ENCODE measurements around the gene CFAP91. TPM values are rescaled to one million over a fixed set of nuclear protein-coding genes. Genes with fewer than 3 reads are reported as not detected.

The CFAP91 gene
- polyA plus RNA-seq, 1 donor from 2014 or later: 14.2 TPM

DNA sequence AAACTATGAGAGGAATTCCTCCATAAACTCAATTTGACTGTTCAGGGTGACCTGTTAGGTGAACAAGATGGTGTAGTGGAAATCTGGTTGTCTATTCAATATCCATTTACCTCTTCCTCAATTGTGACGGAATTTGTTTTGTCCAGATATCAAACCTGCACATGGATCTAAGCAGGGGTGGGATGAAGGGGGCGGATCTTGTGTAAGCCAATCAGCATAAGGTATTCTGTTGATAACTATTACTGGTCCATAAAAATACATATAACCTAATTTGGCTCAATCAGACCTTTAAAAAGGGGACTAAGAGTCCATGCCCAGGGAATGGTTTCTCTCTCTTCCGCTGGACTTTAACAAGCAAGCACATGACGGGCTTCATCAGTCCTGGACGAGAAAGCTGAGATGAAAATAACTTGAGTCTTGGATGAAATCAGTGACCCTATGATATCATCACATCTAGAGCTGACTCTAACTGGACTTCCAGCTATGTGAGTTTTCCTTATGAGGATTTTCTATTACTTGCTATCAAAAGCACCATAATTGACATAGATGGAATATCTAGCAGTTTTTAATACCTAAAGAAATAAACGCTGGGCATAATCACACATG is 36.8 kb upstream of the CFAP91 start:
- H3K36me3 ChIP-seq (ENCODE audit: insufficient read depth, low read length): no peaks in the 10 kb centered on the region
- TF ChIP-seq RAD21 (conservative IDR thresholded peaks at IDR 0.05) (no peak), SMC3 (conservative IDR thresholded peaks at IDR 0.05; ENCODE audit: poor library complexity) (no peak)
- H3K79me2 ChIP-seq (replicated peaks; ENCODE audit: insufficient read depth, low read length): no peaks in the 10 kb centered on the region
- H2AFZ ChIP-seq (ENCODE audit: low read depth, low read length): no peak overlapping the region
- no peak overlapping the region for H3K27ac ChIP-seq (ENCODE audit: low read length)
- H3K4me3 ChIP-seq (ENCODE audit: low read length): no peak overlapping the region
- no peaks in the 10 kb centered on the region for H3F3A ChIP-seq (ENCODE audit: insufficient read depth, low read length, poor library complexity, severe bottlenecking)
- H3K27me3 ChIP-seq (ENCODE audit: insufficient read depth, low read depth, low read length): no peaks in the 10 kb centered on the region
- no peak overlapping the region for H3K9ac ChIP-seq (ENCODE audit: low read length)
- no peak overlapping the region for H3K4me2 ChIP-seq (ENCODE audit: low read length)
- H3K9me2 ChIP-seq (ENCODE audit: insufficient read depth, low read length): no peaks in the 10 kb centered on the region
- no peaks in the 10 kb centered on the region for H4K20me1 ChIP-seq (ENCODE audit: insufficient read depth)
- H3K9me3 ChIP-seq (ENCODE audit: low read length): no peaks in the 10 kb centered on the region

DNA sequence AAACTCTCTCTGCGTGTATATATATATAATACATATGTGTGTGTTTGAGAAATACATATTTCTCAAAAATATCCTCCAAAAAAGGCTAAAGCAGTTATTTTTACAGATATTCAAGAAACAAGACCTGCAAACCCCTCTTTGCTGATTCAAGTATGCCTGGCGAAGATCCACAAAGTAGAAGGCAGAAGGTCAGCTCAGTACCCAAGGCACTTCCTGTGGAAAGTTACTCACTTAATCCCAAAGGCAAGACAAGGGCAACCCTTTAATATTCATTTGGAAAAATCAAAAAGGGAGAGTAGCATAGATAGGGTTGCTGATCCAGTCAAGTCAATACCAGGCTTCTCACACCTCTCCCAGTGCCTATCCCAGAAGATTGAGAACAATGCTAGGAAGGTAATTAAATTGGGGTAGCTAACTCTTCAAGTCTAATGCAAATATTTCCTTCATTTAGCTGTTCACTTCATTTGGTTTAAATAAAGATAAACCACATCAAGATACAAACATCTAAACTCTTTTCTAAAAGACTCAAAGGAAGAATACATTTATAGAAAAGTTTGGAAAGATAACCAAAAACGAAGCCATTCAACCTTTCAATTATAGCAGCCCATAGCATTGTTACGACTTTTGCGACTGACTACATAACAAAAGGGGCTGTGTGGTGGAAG is 32.8 kb upstream of the CFAP91 start:
- Histone ChIP-seq H3K4me3 (ENCODE audit: low read length) (no peak overlapping the region), H3K36me3 (ENCODE audit: insufficient read depth, low read length) (no peaks in the 10 kb centered on the region), H3K79me2 (replicated peaks; ENCODE audit: insufficient read depth, low read length) (no peaks in the 10 kb centered on the region), H3K9ac (ENCODE audit: low read length) (no peak overlapping the region), H3F3A (ENCODE audit: insufficient read depth, low read length, poor library complexity, severe bottlenecking) (no peaks in the 10 kb centered on the region), H3K27ac (ENCODE audit: low read length) (no peak overlapping the region), H3K27me3 (ENCODE audit: insufficient read depth, low read depth, low read length) (no peaks in the 10 kb centered on the region), H2AFZ (ENCODE audit: low read depth, low read length) (no peak overlapping the region), H3K9me2 (ENCODE audit: insufficient read depth, low read length) (no peaks in the 10 kb centered on the region), H3K9me3 (ENCODE audit: low read length) (no peaks in the 10 kb centered on the region), H4K20me1 (ENCODE audit: insufficient read depth) (no peaks in the 10 kb centered on the region), H3K4me2 (ENCODE audit: low read length) (no peak overlapping the region)
- TF ChIP-seq SMC3 (conservative IDR thresholded peaks at IDR 0.05; ENCODE audit: poor library complexity): no peak
- TF ChIP-seq, protein P1, sequence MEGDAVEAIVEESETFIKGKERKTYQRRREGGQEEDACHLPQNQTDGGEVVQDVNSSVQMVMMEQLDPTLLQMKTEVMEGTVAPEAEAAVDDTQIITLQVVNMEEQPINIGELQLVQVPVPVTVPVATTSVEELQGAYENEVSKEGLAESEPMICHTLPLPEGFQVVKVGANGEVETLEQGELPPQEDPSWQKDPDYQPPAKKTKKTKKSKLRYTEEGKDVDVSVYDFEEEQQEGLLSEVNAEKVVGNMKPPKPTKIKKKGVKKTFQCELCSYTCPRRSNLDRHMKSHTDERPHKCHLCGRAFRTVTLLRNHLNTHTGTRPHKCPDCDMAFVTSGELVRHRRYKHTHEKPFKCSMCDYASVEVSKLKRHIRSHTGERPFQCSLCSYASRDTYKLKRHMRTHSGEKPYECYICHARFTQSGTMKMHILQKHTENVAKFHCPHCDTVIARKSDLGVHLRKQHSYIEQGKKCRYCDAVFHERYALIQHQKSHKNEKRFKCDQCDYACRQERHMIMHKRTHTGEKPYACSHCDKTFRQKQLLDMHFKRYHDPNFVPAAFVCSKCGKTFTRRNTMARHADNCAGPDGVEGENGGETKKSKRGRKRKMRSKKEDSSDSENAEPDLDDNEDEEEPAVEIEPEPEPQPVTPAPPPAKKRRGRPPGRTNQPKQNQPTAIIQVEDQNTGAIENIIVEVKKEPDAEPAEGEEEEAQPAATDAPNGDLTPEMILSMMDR (IDR thresholded peaks at IDR 0.05; ENCODE audit: poor library complexity, severe bottlenecking): no peak
- TF ChIP-seq TAF1 (IDR thresholded peaks at IDR 0.05; ENCODE audit: low read depth): no peak
- TF ChIP-seq, protein P2, sequence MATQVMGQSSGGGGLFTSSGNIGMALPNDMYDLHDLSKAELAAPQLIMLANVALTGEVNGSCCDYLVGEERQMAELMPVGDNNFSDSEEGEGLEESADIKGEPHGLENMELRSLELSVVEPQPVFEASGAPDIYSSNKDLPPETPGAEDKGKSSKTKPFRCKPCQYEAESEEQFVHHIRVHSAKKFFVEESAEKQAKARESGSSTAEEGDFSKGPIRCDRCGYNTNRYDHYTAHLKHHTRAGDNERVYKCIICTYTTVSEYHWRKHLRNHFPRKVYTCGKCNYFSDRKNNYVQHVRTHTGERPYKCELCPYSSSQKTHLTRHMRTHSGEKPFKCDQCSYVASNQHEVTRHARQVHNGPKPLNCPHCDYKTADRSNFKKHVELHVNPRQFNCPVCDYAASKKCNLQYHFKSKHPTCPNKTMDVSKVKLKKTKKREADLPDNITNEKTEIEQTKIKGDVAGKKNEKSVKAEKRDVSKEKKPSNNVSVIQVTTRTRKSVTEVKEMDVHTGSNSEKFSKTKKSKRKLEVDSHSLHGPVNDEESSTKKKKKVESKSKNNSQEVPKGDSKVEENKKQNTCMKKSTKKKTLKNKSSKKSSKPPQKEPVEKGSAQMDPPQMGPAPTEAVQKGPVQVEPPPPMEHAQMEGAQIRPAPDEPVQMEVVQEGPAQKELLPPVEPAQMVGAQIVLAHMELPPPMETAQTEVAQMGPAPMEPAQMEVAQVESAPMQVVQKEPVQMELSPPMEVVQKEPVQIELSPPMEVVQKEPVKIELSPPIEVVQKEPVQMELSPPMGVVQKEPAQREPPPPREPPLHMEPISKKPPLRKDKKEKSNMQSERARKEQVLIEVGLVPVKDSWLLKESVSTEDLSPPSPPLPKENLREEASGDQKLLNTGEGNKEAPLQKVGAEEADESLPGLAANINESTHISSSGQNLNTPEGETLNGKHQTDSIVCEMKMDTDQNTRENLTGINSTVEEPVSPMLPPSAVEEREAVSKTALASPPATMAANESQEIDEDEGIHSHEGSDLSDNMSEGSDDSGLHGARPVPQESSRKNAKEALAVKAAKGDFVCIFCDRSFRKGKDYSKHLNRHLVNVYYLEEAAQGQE (IDR thresholded peaks at IDR 0.05; ENCODE audit: borderline replicate concordance): no peak
- TF ChIP-seq RAD21 (conservative IDR thresholded peaks at IDR 0.05): no peak
- no peak for TF ChIP-seq POLR2AphosphoS5 (IDR thresholded peaks at IDR 0.05)
- TF ChIP-seq EZH2 (IDR thresholded peaks at IDR 0.05; ENCODE audit: borderline replicate concordance, insufficient read depth, low read length, poor library complexity, severe bottlenecking): no peak
- no peak for TF ChIP-seq EP300 (conservative IDR thresholded peaks at IDR 0.05; ENCODE audit: poor library complexity, severe bottlenecking)
- TF ChIP-seq MXI1 (conservative IDR thresholded peaks at IDR 0.05; ENCODE audit: poor library complexity, severe bottlenecking): no peak
